BJ (cell line): ENCODE results near the gene POC1A. TPM values are rescaled to one million over a fixed set of nuclear protein-coding genes. Genes with fewer than 3 reads are reported as not detected.
"Not testable (repeated sequence)": the region's sequence is repeated elsewhere in the genome, so short reads cannot be mapped to it uniquely, and the experiment has no call there.

ENCODE experiments used
- CTCF ChIA-PET: fragments of 350-600 bp; formaldehyde crosslinking; extraction: SDS; loops from one replicate; lab custom pipeline; 2021; ENCODE audit warnings: antibody characterized with exemption, inconsistent platforms; lab: Yijun Ruan, JAX
- POLR2A ChIA-PET: fragments of 300-600 bp; sonication (Branson Sonifier 250); formaldehyde crosslinking; extraction: SDS; loops from one replicate; lab custom pipeline; 2021; ENCODE audit warnings: antibody characterized with exemption; lab: Charles Lee
- DNase-seq: peaks from one replicate; pipeline ENCODE4 v3.0.0-alpha.2; 2011; ENCODE audit warnings: low read depth
- H3K27me3 ChIP-seq: 2 replicates; pipeline ENCODE4 v1.6.0; 2011; ENCODE audit warnings: low read length; ENCODE audit not compliant: control insufficient read depth, insufficient read depth
- H3K36me3 ChIP-seq: 2 replicates; pipeline ENCODE4 v1.5.1; 2011; ENCODE audit warnings: low read length; ENCODE audit not compliant: control insufficient read depth, insufficient read depth
- H3K4me3 ChIP-seq: 2 replicates; pipeline ENCODE4 v1.5.1; 2011; ENCODE audit warnings: low read depth, mild to moderate bottlenecking, control low read depth, low read length
- CTCF ChIP-seq: IDR thresholded peaks from 2 replicates; pipeline ENCODE4 v1.5.1; 2011; ENCODE audit warnings: low read depth, mild to moderate bottlenecking, control low read depth, inconsistent platforms, low read length, moderate library complexity; ENCODE audit not compliant: insufficient read depth
- polyA plus RNA-seq: library from polyadenylated mRNA; depleted of rRNA; stranded (reverse); fragments of >200 nt; gene quantifications from 2 replicates; pipeline ENCODE4 v1.2.3, GENCODE V29; 2011

The POC1A gene
- polyA plus RNA-seq, 1 experiment, result 18.4 TPM

DNA sequence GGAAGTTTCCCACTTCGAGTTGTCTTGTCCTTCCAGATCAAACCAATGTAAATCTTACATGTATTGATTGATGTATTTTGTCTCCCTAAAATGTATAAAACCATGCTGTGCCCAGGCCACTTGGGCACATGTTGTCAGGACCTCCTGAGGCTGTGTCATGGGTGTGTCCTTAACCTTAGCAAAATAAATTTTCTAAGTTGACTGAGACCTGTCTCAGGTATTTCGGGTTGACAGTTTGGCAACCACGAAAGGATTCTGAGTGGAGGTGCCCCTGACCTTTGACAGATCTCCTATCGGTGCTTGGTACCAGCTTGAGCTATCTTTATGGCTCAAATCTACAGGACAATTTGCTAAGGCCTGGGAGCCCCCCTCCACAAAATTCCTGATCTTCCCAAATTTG is 1.7 kb upstream of the POC1A start:
- TF ChIP-seq CTCF, result no peak
- Histone ChIP-seq H3K36me3 (no peaks in the 10 kb centered on the region), H3K4me3 (no peak overlapping the region), H3K27me3 (no peaks in the 10 kb centered on the region)
- POLR2A ChIA-PET, result no interaction called here
- DNase-seq, result no peak
- CTCF ChIA-PET, result interaction anchor here (1.1 kb wide), 1 partner anchor 46 kb away, joined by 3 read pairs; no protein-coding TSS in a partner anchor

DNA sequence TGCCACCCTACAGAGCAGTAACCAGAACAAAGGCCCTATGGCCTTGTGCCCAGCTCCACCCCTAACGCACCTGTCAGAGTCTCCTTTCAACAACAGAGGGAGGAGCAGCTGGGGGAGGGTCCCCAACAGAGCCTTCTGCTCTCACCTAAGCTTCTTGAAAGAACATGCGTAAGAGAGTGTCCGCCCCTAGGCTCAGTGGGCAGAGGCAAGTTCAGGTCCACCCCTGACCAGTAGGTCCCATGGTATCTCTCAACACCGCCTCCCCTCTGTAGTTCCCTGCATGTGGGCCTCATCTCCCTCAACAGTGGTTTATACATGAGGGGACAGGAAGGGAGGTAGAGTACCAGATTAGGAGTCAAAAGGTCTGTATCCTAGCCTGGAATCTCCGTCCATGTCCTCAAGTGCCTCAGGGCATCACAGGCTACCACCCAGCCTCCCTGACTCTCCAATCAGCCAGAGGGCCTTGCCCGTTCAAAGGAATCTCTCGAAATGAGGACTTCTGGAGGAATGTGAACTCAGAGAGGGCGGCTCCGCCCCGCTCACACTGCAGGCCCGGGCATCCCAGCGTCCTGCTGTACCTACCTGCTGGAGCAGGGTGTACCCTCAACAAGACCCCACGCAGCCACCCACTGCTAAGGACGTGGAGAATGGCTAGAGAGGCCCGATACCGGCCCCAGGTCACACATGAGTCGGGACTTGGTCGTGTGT is 680 bp downstream of the POC1A start:
- DNase-seq, result no peak
- ChIA-PET POLR2A (no interaction called here), CTCF (interaction anchor here (0.7 to 2.2 kb wide), 6 partner anchors 9 to 152 kb away, joined by 3 to 8 read pairs (median 6); no protein-coding TSS in a partner anchor)
- Histone ChIP-seq H3K36me3 (peaks cover 1% of the 10 kb centered on the region; the same call in 1 of the 2 replicates), H3K27me3 (no peaks in the 10 kb centered on the region), H3K4me3 (peak overlapping the region; percentile 78)
- no peak for TF ChIP-seq CTCF

DNA sequence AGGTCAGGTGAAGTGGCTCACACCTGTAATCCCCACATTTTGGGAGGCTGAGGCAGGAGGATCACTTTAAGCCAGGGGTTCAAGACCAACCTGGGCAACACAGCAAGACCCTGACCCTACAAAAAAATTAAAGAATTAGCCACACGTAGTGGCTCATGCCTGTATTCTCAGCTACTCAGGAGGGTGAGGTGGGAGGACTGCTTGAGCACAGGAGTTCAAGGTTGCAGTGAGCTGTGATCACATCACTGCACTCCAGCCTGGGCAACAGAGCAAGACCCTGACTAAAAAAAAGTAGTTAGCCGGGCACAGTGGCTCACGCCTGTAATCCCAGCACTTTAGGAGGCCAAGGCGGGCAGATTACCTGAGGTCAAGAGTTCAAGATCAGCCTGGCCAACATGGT is 2.2 kb downstream of the POC1A start:
- POLR2A ChIA-PET, result not testable (repeated sequence)
- CTCF ChIA-PET, result interaction anchor here (1.2 to 19.8 kb wide), 2 partner anchors 9 to 149 kb away, joined by 3 to 356 read pairs; no protein-coding TSS in a partner anchor

DNA sequence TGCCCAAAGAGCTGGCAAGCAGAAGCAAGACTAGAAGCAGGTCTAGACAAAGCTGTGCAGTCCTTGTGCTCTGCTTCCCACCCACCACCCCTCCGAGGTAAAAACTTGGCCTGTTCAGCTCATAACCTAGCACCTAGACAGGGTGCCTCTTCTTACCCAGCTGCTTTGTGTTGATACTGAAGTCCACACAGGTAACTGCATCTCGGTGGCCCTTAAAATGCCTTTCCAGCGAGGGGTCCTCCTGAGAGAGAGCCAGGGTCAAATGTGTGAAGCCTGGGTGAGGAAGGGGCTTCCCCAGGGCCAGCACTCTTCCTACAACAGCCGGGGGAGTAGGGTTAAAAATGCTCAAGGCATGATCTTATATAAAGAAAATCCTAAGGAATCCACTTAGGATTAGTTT is 3.4 kb downstream of the POC1A start:
- TF ChIP-seq CTCF, result no peak
- Histone ChIP-seq H3K27me3 (no peaks in the 10 kb centered on the region), H3K36me3 (peaks cover 3% of the 10 kb centered on the region), H3K4me3 (no peak overlapping the region)
- DNase-seq, result no peak
- POLR2A ChIA-PET, result no interaction called here
- CTCF ChIA-PET, result interaction anchor here (0.8 to 19.8 kb wide), 4 partner anchors 29 to 148 kb away, joined by 3 to 356 read pairs (median 3); no protein-coding TSS in a partner anchor

More for the DNA sequence above, 2.2 kb downstream of the POC1A start:
- not testable (repeated sequence) for H3K27me3 ChIP-seq, DNase-seq, H3K4me3 ChIP-seq, H3K36me3 ChIP-seq

GRCh38 chr3:52150357-52150756 is 3.9 kb downstream of the POC1A start:
- POLR2A ChIA-PET, result no interaction called here
- TF ChIP-seq CTCF, result no peak
- no peak overlapping the region for H3K4me3 ChIP-seq
- H3K36me3 ChIP-seq, result peaks cover 5% of the 10 kb centered on the region
- no peak for DNase-seq
- CTCF ChIA-PET, result interaction anchor here (0.8 to 19.8 kb wide), 4 partner anchors 28 to 147 kb away, joined by 3 to 356 read pairs (median 3); no protein-coding TSS in a partner anchor
- H3K27me3 ChIP-seq, result no peaks in the 10 kb centered on the region
